Glutamatergic neuron (in vitro differentiated cells): ENCODE measurements around the gene ZMIZ1. TPM values are rescaled to one million over a fixed set of nuclear protein-coding genes. Genes with fewer than 3 reads are reported as not detected.
A peak's percentile ranks its signal among the peaks of the same experiment; 100 is the strongest.

Source experiments
- DNase-seq: peaks from one replicate; pipeline ENCODE4 v3.0.0; 2022
- H3K27ac Mint-ChIP-seq: one replicate; pipeline ENCODE4 v1.8.0; 2020; ENCODE audit warnings: mild to moderate bottlenecking, mixed read lengths, inconsistent platforms; ENCODE audit not compliant: unreplicated experiment
- H3K27me3 Mint-ChIP-seq: one replicate; pipeline ENCODE4 v1.8.0; 2020; ENCODE audit warnings: mild to moderate bottlenecking, moderate library complexity, mixed read lengths, inconsistent platforms; ENCODE audit not compliant: unreplicated experiment
- H3K36me3 Mint-ChIP-seq: one replicate; pipeline ENCODE4 v1.8.0; 2020; ENCODE audit warnings: mild to moderate bottlenecking, mixed read lengths, inconsistent platforms; ENCODE audit not compliant: unreplicated experiment
- H3K4me1 Mint-ChIP-seq: one replicate; pipeline ENCODE4 v1.8.0; 2020; ENCODE audit warnings: mild to moderate bottlenecking, low read depth, mixed read lengths, inconsistent platforms; ENCODE audit not compliant: unreplicated experiment
- H3K4me3 Mint-ChIP-seq: one replicate; pipeline ENCODE4 v1.8.0; 2020; ENCODE audit warnings: mild to moderate bottlenecking, mixed read lengths, inconsistent platforms; ENCODE audit not compliant: unreplicated experiment
- H3K9me3 Mint-ChIP-seq: one replicate; pipeline ENCODE4 v1.8.0; 2020; ENCODE audit warnings: mild to moderate bottlenecking, moderate library complexity, mixed read lengths, inconsistent platforms; ENCODE audit not compliant: unreplicated experiment
- CTCF ChIP-seq: fragments of 200-600 bp; sonication (generic); IDR thresholded peaks from one replicate; pipeline ENCODE4 v1.5.0; 2021; ENCODE audit not compliant: partially characterized antibody, unreplicated experiment
- total RNA-seq: library from RNA; stranded (reverse); fragmentation: NEBNext Ultra II Directional; extraction: Animal tissue kit (Norgen Biotek cat#: 25700); gene quantifications from one replicate; pipeline ENCODE4 v1.2.1, GENCODE V29; 2021; ENCODE audit not compliant: unreplicated experiment

The ZMIZ1 gene
- total RNA-seq, 1 donor from 2014 or later: 230 TPM

GRCh38 chr10:79292891-79293746 lies 224.4 kb downstream of the ZMIZ1 start:
- H3K27ac Mint-ChIP-seq: no peak overlapping the region
- peaks cover 4% of the 10 kb centered on the region for H3K36me3 Mint-ChIP-seq
- no peak for DNase-seq
- peaks cover 44% of the 10 kb centered on the region for H3K9me3 Mint-ChIP-seq
- H3K4me3 Mint-ChIP-seq: no peak overlapping the region
- peak; percentile 45 for TF ChIP-seq CTCF
- H3K27me3 Mint-ChIP-seq: peaks cover 27% of the 10 kb centered on the region
- H3K4me1 Mint-ChIP-seq: peaks cover 8% of the 10 kb centered on the region

DNA sequence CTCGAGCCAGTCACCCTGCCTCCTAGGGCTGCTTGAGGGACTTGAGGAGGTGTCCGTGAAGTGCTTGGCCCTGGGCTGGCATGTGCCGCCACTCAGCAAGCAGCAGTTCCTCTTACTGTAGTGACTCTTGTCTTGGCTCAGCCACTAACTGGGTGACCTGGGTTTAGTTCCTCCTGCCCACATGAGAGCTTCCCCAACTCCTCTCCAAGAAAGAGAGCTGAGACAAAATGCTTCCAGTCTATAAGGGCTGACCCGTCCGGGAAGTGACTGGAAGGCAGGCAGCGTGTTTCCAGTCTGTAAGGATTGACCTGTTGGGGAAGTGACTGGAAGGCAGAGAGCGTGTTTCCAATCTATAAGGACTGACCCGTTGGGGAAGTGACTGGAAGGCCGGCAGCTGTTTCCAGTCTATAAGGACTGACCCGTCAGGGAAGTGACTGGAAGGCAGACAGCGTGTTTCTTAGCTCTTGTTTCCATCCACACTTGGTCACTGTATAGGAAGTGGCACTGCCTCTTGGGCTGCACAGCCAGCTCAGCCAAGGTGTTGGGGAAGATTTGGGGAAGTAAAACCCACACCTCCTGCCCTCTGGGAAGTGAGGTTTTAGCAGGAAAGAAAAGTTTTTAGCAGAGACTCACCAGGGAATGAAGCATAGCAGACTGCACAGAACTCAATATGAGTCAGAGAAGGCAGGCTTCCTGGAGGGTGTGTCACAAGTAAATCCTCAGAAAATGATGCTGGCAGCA lies 225.2 kb downstream of the ZMIZ1 start:
- Mint-ChIP-seq H3K27ac (peak overlapping the region; percentile 43), H3K4me1 (peaks cover under 1% of the 10 kb centered on the region), H3K36me3 (peaks cover 4% of the 10 kb centered on the region), H3K27me3 (peaks cover 23% of the 10 kb centered on the region), H3K9me3 (peaks cover 42% of the 10 kb centered on the region), H3K4me3 (no peak overlapping the region)
- no peak for TF ChIP-seq CTCF
- DNase-seq: no peak

DNA sequence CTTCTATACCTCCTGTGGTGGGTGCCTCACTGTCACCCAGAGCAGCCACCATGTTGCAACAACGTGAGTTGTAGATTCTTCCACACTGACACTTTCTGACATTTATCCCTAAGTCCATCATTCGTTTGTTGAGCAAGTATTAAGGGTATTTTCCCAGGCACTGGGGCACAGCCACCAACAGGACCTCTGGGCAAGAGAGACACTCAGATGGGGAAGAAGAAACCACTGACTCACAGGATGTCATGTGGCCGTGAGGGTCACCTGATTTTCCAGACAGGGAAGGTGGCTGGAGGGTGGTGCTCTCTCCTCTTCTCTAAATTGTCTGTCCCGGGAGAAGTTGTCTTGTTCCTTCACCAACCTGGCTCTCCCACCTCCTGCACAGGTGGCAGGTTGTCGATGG lies 226.8 kb downstream of the ZMIZ1 start:
- Mint-ChIP-seq H3K4me3 (no peak overlapping the region), H3K9me3 (peaks cover 41% of the 10 kb centered on the region), H3K27ac (peak overlapping the region; percentile 33), H3K27me3 (peaks cover 18% of the 10 kb centered on the region), H3K36me3 (peaks cover 4% of the 10 kb centered on the region), H3K4me1 (no peaks in the 10 kb centered on the region)
- no peak for DNase-seq
- no peak for TF ChIP-seq CTCF

- no peak for TF ChIP-seq CTCF
- Mint-ChIP-seq H3K4me1 (no peaks in the 10 kb centered on the region), H3K9me3 (peaks cover 38% of the 10 kb centered on the region), H3K27me3 (peaks cover 24% of the 10 kb centered on the region), H3K36me3 (no peaks in the 10 kb centered on the region), H3K4me3 (no peak overlapping the region), H3K27ac (no peak overlapping the region)
- no peak for DNase-seq
These were observed 227.7 kb downstream of the ZMIZ1 start for GRCh38 chr10:79296431-79296830.
